GM08714 (cell line): Measurements from ENCODE around the gene UVRAG.

Source experiments
- H3K4me3 ChIP-seq: fragments of 200-500 bp; sonication (Bioruptor generic); 2 replicates; pipeline ENCODE4 v1.5.1; 2014; ENCODE audit warnings: mild to moderate bottlenecking, low read length, inconsistent platforms
- ZNF274 ChIP-seq: IDR thresholded peaks from 2 replicates; pipeline ENCODE4 v1.6.1; 2012; ENCODE audit warnings: mild to moderate bottlenecking, low read depth, low read length

Gene UVRAG

DNA sequence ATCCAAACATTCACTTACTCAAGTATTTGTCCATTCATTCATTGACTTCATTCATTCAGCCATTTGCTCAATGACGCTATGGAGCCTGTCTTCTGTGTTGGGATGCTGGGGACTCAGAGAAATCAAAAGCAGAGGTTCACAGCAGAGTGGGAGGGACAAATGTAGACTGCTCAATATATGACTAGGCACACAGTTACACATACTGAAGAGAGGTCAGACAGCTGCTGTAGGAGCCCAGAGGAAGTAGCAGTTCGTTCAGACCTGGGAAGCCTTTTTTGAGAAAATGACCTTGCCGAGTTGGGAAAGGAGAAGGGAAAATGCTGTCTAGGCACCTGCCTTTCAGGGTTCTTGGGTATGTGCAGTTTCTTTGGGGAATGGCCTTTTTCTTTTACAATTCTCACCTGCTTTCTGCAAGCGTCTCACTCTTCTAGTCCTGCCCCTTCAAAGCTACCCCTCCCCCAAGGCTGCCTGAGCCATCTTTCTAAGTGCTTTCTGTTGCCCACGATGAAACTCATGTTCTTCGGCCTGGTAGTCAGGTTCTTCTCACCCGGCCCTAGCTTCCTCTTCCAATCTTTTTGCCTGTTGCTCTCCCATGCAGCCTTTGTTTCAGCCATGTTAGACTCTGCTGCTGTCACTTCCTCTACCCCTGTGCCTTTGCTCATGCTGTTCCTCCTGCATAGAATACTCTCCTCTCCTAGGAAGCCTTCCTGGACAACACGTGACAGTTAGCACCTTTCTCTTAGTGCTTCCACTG, 4.2 kb upstream of the UVRAG start:
- H3K4me3 ChIP-seq: peak overlapping the region; percentile 29; the same call in 1 of the 2 replicates
- no peak for TF ChIP-seq ZNF274

DNA sequence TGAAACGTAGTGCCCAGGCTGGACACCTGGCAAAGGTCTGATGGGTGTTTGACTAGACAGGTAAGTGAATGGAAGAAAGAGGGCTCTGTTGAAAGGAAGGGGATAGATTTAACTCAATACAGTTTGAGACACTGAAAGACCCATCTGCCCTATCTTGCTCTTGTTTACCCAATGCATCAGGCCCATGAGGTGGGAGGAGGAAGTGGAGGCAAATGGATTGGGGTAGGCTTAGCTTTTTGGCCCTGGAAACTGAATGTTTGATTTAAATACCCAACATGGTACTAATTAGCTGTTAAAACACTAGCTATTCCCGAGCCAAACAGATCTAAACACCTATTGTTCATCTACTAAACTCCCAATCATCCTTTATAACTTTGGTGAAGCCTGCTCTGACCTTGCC, 3.5 kb upstream of the UVRAG start:
- H3K4me3 ChIP-seq: peak overlapping the region; percentile 29; the same call in 1 of the 2 replicates
- no peak for TF ChIP-seq ZNF274

DNA sequence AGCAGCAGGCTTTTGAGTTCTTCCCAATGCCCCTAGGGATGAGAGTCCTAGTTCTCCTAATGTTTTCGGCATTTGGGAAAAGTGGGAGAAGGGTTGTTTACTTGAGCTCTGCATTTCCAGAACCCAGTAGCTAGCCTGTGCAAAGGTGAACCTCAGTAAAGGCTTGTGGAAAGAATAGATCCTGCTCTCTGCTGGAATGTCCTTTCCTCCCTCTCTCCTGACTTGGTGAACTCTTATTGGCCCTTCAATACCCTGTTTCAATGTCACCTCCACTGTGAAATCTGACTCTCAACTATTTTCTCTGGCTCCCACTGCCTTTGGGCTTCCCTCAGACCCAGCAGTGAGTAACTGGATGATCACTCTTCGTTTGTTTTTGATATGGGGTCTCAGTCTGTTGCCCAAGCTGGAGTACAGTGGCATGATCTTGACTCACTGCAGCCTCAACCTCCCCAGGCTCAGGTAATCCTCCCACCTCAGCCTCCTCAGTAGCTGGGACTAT, 2.4 kb upstream of the UVRAG start:
- no peak overlapping the region for H3K4me3 ChIP-seq
- no peak for TF ChIP-seq ZNF274

DNA sequence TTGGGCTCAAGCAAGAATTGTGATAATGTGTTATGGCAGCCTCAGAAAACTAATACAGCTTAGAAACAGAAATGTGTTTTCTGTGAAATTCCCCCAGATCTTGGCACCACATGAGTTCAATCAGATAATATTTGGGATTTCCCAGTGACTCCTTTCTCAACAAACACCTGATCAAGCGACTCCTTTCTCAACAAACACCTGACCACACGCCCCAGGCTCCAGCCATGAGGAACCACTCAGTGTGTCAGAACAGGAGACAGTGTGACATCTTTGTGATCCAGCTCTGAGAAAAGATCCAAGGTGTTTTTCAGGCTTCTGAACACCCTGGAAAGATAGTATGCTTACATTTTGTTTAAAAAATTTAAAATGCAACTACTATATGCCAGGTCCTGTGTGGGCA, 1.9 kb upstream of the UVRAG start:
- H3K4me3 ChIP-seq: no peak overlapping the region
- no peak for TF ChIP-seq ZNF274

DNA sequence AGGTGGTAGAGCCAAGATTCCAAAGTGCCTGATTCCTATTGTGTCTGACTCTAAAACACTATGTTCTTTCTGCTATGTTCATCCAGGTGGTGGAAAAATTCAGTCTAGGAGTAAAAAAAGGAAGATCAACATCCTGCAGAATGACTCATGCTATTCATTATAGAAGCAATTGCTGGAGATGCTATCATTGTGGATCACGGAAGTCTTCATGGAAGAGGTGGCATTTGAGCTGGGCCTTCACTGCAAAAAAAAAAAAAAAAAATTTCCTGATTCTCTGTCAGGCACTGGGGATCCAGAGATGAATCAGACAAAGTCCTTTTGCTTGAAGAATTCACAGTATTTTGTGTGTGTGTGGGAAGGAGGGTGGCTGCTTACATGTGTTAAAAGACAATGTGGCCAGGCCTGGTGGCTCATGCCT, 1.4 kb upstream of the UVRAG start:
- no peak overlapping the region; the same call in 1 of the 2 replicates for H3K4me3 ChIP-seq
- TF ChIP-seq ZNF274: no peak

DNA sequence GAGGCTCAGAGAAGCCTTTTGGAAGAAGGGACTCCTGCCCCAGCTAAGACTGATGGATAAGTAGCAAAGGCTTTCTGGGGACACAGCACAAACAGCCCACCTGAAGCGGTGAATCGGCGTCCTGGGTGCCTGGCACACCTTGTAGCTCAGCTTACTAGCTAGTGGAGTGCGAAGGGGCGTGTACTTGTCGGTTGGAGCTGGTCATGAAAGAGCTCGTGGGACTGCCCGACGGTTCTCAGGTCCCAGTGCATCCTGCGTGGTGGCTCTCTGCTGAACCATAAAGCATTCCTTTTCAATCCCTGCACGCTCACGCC, 690 bp upstream of the UVRAG start:
- no peak for TF ChIP-seq ZNF274
- H3K4me3 ChIP-seq: peak overlapping the region; percentile 51; the same call in 1 of the 2 replicates

DNA sequence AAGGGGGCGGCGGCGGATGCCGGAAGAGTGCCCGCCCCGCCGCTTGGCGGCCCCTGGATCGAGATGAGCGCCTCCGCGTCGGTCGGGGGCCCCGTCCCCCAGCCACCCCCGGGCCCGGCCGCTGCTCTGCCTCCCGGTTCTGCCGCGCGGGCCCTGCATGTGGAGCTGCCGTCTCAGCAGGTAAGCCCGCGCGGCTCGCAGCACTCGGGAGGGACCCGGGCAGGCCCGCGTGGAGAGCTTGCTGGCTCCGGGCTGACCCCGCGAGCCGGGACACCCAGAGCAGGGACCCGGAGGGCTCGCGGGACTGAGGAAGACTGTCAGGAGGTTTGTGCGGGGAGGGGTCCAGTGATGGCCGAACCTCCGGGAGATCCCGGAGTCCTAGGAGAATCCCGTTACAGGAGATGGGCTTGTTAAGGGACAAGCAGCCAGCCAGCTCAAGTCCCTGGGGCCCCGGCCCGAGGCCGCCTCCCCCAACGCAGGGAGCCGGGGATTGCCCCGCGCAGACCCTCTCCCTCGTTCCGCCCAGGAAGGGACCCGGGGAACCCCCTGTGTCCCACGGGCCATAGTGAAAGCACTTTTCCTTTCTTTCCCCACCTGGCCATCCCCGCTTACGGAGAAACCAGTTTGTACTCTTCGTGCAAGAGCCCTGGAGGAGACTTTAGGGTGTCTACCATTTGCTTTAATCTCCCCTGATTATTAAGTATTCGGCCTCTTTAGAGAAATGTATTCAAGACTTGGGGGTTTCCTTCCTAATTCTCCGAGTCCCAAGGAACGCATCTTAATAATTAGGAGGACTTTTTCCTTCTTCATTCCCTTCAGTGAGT, 547 bp downstream of the UVRAG start:
- TF ChIP-seq ZNF274: no peak
- peak overlapping the region; percentile 98 for H3K4me3 ChIP-seq

DNA sequence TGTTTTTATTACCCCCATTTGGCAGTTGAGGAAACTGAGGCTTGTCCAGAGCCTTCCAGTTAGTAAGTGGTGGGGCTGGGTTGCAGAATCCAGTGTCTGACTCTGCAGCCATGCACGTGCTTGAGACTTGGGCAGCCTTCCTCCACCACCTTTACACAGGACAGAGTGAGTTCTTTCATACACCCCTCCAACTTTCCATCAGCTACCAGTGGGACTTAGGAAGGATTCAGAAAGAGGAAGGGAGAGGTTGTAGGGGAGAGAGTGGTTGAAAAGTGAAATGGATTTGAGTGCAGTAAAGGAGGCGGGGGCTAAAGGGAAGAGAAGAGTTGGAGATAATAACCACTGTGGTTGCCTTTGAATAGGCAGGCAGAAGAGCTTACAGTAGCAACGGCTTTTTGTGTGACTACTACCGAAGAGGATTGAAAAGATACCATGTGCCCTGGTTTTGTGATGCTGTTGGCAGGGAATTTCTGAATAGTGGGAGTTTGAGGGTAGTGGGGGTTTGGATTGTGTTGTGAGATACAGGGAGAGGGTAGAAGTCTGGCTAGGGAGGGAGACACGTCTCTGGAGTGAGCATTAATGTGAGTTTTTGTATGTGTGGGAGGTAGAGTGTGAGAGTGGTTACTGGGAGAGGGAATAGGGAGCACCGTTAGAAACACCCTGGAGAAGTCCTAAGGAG, 1.7 kb downstream of the UVRAG start:
- peak overlapping the region; percentile 98 for H3K4me3 ChIP-seq
- no peak for TF ChIP-seq ZNF274

DNA sequence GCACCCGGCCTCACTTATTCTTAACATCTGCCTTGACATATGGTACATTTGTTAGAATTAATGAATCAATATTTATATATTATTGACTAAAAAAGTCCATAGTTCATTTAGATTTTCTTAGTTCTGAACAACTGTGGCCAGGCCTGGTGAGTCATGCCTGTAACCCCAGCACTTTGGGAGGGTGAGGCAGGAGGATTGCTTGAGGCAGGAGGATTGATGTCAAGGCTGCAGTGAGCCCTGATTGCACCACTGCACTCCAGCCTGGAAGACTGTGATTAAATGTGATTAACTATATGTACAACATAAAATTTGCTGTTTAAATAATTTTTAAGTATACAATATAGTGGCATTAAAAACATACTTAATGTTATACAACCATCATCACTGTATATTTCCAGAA, 5.6 kb downstream of the UVRAG start:
- TF ChIP-seq ZNF274: no peak
- no peak overlapping the region for H3K4me3 ChIP-seq

DNA sequence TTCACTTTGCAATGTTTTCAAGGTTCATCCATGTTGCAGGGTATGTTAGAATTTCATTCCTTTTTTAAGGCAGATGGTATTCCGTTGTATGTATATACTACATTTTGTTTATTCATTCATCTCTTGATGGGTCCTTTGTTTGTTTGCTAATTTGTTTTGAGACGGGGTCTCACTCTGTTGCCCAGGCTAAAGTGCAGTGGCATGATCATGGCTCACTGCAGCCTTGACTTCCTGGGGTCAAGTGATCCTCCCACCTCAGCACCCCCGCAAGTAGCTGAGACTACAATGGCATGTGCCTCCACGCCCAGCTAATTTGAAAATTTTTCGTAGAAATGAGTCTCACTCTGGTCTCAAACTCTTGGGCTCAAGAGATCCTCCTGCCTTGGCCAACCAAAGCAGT, 6.2 kb downstream of the UVRAG start:
- no peak for TF ChIP-seq ZNF274
- H3K4me3 ChIP-seq: no peak overlapping the region

DNA sequence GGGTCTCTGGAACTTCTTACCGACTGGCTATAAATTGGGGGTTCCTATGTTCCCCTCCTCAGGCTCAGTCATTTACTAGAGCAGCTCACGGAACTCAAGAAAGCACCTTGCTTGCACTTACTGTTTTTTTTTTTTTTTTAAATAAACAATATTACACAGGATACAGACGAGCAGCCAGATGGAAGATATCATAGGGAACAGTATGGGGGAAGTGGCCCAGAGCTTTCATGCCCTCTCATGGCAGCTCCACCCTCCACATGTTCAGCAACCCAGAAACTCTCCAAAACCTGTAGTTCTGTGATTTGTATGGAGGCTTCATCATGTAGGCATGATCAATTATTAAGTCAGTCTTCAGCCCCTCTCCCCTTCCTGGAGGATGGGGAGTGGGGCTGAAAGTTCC, 7.5 kb downstream of the UVRAG start:
- no peak for TF ChIP-seq ZNF274
- H3K4me3 ChIP-seq: peak overlapping the region; percentile 23; the same call in 1 of the 2 replicates

DNA sequence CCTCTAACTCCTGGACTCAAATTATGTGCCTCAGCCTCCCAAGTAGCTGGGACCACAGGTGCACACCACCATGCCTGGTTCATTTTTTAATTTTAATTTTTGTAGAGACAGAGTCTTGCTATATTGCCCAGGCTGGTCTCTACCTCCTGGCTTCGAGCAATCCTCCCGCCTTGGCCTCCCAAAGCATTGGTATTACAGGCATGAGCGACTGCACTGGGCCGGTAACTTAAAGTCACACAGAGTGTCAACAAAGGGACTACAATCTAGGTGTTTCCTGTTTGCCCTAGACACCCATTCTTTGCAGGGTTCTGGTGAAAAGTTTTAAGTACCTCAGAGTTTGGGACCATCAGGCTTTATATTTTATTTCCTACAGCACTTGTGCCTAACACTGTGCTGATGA, 8.4 kb downstream of the UVRAG start:
- peak overlapping the region; percentile 19; the same call in 1 of the 2 replicates for H3K4me3 ChIP-seq
- TF ChIP-seq ZNF274: no peak

DNA sequence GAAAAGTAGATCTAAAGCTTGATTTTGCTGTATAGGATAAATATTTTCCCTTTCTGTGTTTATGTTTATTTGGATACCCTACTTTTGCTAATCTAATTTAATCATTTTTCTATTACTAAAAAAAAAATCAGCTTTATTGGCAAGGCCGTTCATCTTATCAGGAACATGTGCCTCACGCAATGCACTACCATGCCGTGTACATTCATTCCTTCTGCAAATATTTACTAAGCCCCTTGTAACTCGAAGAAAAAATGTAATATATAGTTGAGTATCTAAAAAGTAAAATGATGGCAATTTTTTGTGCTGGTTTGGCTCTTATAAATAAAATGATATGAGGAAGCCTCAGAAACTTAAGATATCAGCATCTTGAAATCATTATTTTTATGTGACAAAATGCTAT, 8.9 kb downstream of the UVRAG start:
- TF ChIP-seq ZNF274: no peak
- H3K4me3 ChIP-seq: no peak overlapping the region; the same call in 1 of the 2 replicates

DNA sequence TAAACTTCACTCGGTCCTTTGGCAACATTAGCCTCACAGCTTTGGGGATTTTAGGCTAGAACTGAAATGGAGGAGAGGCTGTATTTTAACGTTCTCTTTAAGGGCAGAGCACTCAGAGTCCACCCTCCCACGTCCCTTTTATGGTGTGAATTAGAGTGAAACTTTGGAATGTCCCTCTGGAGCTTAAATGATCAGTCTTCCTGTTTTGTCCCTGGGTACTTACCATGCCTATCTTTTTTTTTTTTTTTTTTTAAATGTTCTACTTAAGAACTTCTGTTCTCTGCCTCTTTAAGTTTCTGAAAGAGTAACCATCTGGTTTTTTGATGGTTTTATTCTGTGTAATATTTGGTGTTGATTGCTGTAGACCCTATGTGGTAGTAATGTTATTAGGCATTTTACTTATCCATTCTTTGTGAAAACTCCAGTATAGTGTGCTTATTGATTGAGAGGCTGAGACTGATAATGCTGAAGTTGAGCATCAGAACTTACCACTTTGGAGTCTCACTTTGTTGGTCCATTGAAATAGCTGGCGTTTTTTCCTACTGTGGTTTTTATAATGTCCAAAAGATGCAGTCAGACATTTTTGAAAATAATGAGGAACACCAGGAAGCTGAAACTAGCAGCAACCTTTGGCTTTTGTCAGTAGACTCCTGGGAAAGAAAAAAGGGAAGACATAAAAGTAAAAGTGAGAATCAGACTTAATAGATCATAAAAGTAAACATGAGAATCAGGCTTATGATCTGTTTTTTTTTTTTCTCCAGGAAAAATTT, 11.6 kb downstream of the UVRAG start:
- H3K4me3 ChIP-seq: peak overlapping the region; percentile 4; the same call in 1 of the 2 replicates
- no peak for TF ChIP-seq ZNF274
